ENCODE results near the gene POLL. TPM values are rescaled to one million over a fixed set of nuclear protein-coding genes. Genes with fewer than 3 reads are reported as not detected.

Gene POLL
- total RNA-seq, 1 experiment from 2014 or later = 27.2 TPM

GRCh38 chr10:101616415-101617101 lies 28.5 kb upstream of the POLL start:
- H3K4me1 ChIP-seq (ENCODE audit: insufficient read depth, low read length, poor library complexity, severe bottlenecking) = no peaks in the 10 kb centered on the region
- POLR2A ChIA-PET (ENCODE audit: low non-redundant PET) = no interaction called here
- no peak overlapping the region for H3K27ac ChIP-seq (ENCODE audit: low read depth, low read length, poor library complexity, severe bottlenecking)
- no peaks in the 10 kb centered on the region for H3K27me3 ChIP-seq (replicated peaks; ENCODE audit: insufficient read depth, low read depth, low read length, poor library complexity)
- BruUV-seq (replicated peaks) = no TSS peak
- DNase-seq (ENCODE audit: low spot score) = no peak
- TF ChIP-seq EZH2 (IDR thresholded peaks at IDR 0.05; ENCODE audit: borderline replicate concordance, low read depth, low read length, poor library complexity, severe bottlenecking) (no peak), CTCF (conservative IDR thresholded peaks at IDR 0.05; ENCODE audit: low read depth, low read length) (no peak)
- intact Hi-C loops (cut with micrococcal nuclease; ENCODE audit: unreplicated experiment) = no loop called here
- no peak overlapping the region for H3K4me3 ChIP-seq (ENCODE audit: low read depth, low read length, poor library complexity, severe bottlenecking)
- H3K9me3 ChIP-seq (ENCODE audit: low read depth, low read length, poor library complexity, severe bottlenecking) = no peaks in the 10 kb centered on the region
- CTCF ChIA-PET = interaction anchor here (1.5 kb wide), 1 partner anchor 14 kb away, joined by 4 read pairs; no protein-coding TSS in a partner anchor
- H3K36me3 ChIP-seq (ENCODE audit: insufficient read depth, low read length, poor library complexity, severe bottlenecking) = peaks cover 2% of the 10 kb centered on the region

- H3K36me3 ChIP-seq (ENCODE audit: insufficient read depth, low read length, poor library complexity, severe bottlenecking) = peaks cover 7% of the 10 kb centered on the region
- no TSS peak for BruUV-seq (replicated peaks)
- H3K9me3 ChIP-seq (ENCODE audit: low read depth, low read length, poor library complexity, severe bottlenecking) = no peaks in the 10 kb centered on the region
- POLR2A ChIA-PET (ENCODE audit: low non-redundant PET) = no interaction called here
- H3K27me3 ChIP-seq (replicated peaks; ENCODE audit: insufficient read depth, low read depth, low read length, poor library complexity) = no peaks in the 10 kb centered on the region
- TF ChIP-seq CTCF (conservative IDR thresholded peaks at IDR 0.05; ENCODE audit: low read depth, low read length) (no peak), EZH2 (IDR thresholded peaks at IDR 0.05; ENCODE audit: borderline replicate concordance, low read depth, low read length, poor library complexity, severe bottlenecking) (no peak)
- intact Hi-C loops (cut with micrococcal nuclease; ENCODE audit: unreplicated experiment) = no loop called here
- H3K4me1 ChIP-seq (ENCODE audit: insufficient read depth, low read length, poor library complexity, severe bottlenecking) = no peaks in the 10 kb centered on the region
- DNase-seq (ENCODE audit: low spot score) = no peak
- no peak overlapping the region for H3K27ac ChIP-seq (ENCODE audit: low read depth, low read length, poor library complexity, severe bottlenecking)
- CTCF ChIA-PET = no interaction called here
- no peak overlapping the region for H3K4me3 ChIP-seq (ENCODE audit: low read depth, low read length, poor library complexity, severe bottlenecking)
These were observed 27.6 kb upstream of the POLL start for GRCh38 chr10:101615525-101616116.

- Histone ChIP-seq H3K4me1 (ENCODE audit: insufficient read depth, low read length, poor library complexity, severe bottlenecking) (no peaks in the 10 kb centered on the region), H3K9me3 (ENCODE audit: low read depth, low read length, poor library complexity, severe bottlenecking) (no peaks in the 10 kb centered on the region), H3K27ac (ENCODE audit: low read depth, low read length, poor library complexity, severe bottlenecking) (no peak overlapping the region), H3K36me3 (ENCODE audit: insufficient read depth, low read length, poor library complexity, severe bottlenecking) (peaks cover 9% of the 10 kb centered on the region), H3K27me3 (replicated peaks; ENCODE audit: insufficient read depth, low read depth, low read length, poor library complexity) (no peaks in the 10 kb centered on the region), H3K4me3 (ENCODE audit: low read depth, low read length, poor library complexity, severe bottlenecking) (no peak overlapping the region)
- no peak for TF ChIP-seq EZH2 (IDR thresholded peaks at IDR 0.05; ENCODE audit: borderline replicate concordance, low read depth, low read length, poor library complexity, severe bottlenecking)
- TF ChIP-seq CTCF (conservative IDR thresholded peaks at IDR 0.05; ENCODE audit: low read depth, low read length) = no peak
- intact Hi-C loops (cut with micrococcal nuclease; ENCODE audit: unreplicated experiment) = no loop called here
- CTCF ChIA-PET = no interaction called here
- no peak for DNase-seq (ENCODE audit: low spot score)
- BruUV-seq (replicated peaks) = no TSS peak
- POLR2A ChIA-PET (ENCODE audit: low non-redundant PET) = no interaction called here
These were observed 26.8 kb upstream of the POLL start for GRCh38 chr10:101614663-101615524.
